Brain microvascular endothelial cell (primary cell): ENCODE data around the gene CWC22.

Experiments used
- DNase-seq: peaks from one replicate; pipeline ENCODE4 v3.0.0-alpha.2; 2020
- H3K27ac ChIP-seq: fragments of 250-450 bp; sonication (Bioruptor Pico); 2 replicates; pipeline ENCODE4 v1.5.1; 2020; ENCODE audit warnings: mild to moderate bottlenecking, moderate library complexity
- H3K27me3 ChIP-seq: fragments of 250-450 bp; sonication (Bioruptor Pico); replicated peaks from 2 replicates; pipeline ENCODE4 v1.5.1; 2020; ENCODE audit warnings: mild to moderate bottlenecking
- H3K36me3 ChIP-seq: fragments of 250-450 bp; sonication (Bioruptor Pico); replicated peaks from 2 replicates; pipeline ENCODE4 v1.5.1; 2020; ENCODE audit warnings: mild to moderate bottlenecking
- H3K4me3 ChIP-seq: 2 replicates; pipeline ENCODE4 v1.5.1; 2011; ENCODE audit warnings: low read depth, mild to moderate bottlenecking, control low read depth, low read length, moderate library complexity
- CTCF ChIP-seq: IDR thresholded peaks from 2 replicates; pipeline ENCODE4 v1.5.1; 2011; ENCODE audit warnings: low read depth, mild to moderate bottlenecking, moderate library complexity, low read length, control low read depth, inconsistent platforms; ENCODE audit errors: missing control alignments
- in situ Hi-C: cut with HindIII; loops from 2 replicates; pipeline ENCODE4 v1.10.0; 2017; ENCODE audit warnings: low sequenced_read_pairs, low pct_ligation_motif_present

Gene CWC22

DNA sequence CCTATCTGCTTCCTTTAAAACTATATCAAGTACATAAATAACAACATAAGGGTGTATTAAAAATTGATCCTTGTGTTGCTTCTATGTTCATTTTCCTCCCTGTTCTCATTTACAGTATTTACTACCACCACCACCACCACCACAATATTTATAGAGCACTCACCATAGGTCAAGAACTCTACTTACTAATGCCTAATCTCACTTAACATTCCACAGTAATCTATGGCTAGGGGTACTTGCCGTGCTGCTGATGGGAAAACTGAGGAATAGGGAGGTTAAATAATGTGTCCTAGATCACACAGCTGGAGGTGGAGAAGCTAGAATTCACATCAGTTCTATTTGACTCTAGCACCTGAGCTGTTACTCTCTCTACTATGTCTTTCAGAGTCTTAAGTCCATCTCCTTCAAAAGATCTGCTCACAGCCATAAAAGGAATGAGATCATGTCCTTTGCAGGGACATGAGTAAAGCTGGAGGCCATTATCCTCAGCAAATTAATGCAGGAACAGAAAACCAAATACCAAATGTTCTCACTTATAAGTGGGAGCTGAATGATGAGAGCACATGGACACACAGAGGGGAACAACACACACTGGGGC is 91.6 kb downstream of the CWC22 start:
- Histone ChIP-seq H3K4me3 (no peak overlapping the region), H3K27ac (no peak overlapping the region), H3K36me3 (no peaks in the 10 kb centered on the region), H3K27me3 (no peaks in the 10 kb centered on the region)
- no peak for TF ChIP-seq CTCF
- in situ Hi-C loops: no loop called here
- DNase-seq: no peak

GRCh38 chr2:179913809-179914208 is 93.3 kb downstream of the CWC22 start:
- Histone ChIP-seq H3K27ac (no peak overlapping the region), H3K36me3 (no peaks in the 10 kb centered on the region), H3K4me3 (no peak overlapping the region), H3K27me3 (no peaks in the 10 kb centered on the region)
- no peak for TF ChIP-seq CTCF
- DNase-seq: no peak
- in situ Hi-C loops: no loop called here

DNA sequence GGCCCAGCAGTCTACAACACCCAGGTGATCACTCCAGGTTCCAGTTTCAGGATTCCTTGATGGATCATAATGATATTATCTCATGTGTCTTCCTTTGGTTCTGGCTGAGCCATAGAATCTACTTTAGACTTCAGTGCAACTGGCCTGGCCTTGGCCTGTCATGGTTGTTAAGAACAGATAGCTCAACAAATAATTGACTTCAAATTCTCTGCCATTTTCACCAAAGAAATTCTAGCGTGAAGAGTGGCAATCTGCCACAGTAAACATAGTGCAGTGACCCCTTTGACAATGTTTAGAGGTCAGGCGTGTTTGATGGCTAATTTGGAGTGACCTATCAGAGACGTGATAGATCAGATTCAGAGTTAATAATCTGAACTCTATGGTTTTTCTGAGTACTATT is 95.5 kb downstream of the CWC22 start:
- no peak overlapping the region for H3K4me3 ChIP-seq
- in situ Hi-C loops: no loop called here
- no peaks in the 10 kb centered on the region for H3K36me3 ChIP-seq
- TF ChIP-seq CTCF: no peak
- no peak for DNase-seq
- no peak overlapping the region for H3K27ac ChIP-seq
- H3K27me3 ChIP-seq: no peaks in the 10 kb centered on the region

DNA sequence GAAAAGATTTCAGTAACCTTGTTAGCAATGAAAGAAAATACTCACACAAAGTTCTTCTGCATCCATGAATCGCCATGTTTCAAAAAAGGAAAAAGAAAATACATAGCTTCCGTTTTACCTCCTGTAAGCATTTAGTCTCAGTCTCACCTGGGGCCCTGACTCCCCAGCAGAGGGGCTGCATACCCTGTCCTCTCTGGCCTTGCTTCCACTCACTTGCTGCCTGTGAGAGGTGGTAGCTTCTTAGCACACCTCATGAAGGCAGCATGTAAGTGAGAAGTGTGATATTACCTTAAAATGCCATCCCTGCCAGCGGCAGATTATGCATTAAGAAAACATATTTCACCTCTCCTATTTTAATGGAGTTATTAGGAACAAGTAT is 96.4 kb downstream of the CWC22 start:
- in situ Hi-C loops: no loop called here

GRCh38 chr2:179909845-179910734 is 97.0 kb downstream of the CWC22 start:
- Histone ChIP-seq H3K36me3 (no peaks in the 10 kb centered on the region), H3K4me3 (no peak overlapping the region), H3K27me3 (no peaks in the 10 kb centered on the region), H3K27ac (no peak overlapping the region)
- no peak for DNase-seq
- in situ Hi-C loops: no loop called here
- TF ChIP-seq CTCF: no peak

More for the DNA sequence above, 96.4 kb downstream of the CWC22 start:
- TF ChIP-seq CTCF: no peak
- Histone ChIP-seq H3K36me3 (no peaks in the 10 kb centered on the region), H3K27ac (no peak overlapping the region), H3K27me3 (no peaks in the 10 kb centered on the region), H3K4me3 (no peak overlapping the region)
- DNase-seq: no peak
